ENCODE results near the gene ZNF750.

Gene ZNF750

DNA sequence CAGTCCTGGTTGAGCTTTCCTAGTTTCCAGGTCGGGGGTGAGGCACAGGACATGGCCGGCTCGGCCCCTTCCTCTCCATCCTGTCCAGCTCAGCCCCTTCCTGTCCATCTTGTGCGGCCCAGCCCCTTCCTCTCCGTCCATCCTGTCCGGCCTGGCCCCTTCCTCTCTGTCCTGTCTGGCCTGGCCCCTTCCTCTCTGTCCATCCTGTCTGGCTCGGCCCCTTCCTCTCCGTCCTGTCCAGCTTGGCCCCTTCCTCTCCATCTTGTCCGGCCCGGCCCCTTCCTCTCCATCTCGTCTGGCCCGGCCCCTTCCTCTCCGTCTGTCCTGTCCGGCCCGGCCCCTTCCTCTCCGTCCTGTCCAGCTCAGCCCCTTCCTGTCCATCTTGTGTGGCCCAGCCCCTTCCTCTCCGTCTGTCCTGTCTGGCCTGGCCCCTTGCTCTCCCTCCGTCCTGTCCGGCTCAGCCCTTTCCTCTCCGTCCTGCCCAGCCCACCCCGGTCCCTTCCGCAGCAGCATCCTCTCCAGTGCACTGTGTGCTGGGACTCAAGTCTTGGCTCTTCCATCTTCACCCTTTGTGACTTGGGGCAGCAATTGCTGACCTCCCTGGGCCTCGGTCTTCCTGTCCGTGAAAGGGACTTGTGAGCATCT lies 5.5 kb upstream of the ZNF750 start:
- no peak for ATAC-seq
- TF ChIP-seq ESRRG (CRISPR knock-in tag; IDR thresholded peaks at IDR 0.05) = no peak
- TF ChIP-seq CSDC2 (CRISPR knock-in tag; IDR thresholded peaks at IDR 0.05) = no peak
- no peak for TF ChIP-seq PPARA (CRISPR knock-in tag; IDR thresholded peaks at IDR 0.05; ENCODE audit: borderline replicate concordance)
- TF ChIP-seq, protein P1, sequence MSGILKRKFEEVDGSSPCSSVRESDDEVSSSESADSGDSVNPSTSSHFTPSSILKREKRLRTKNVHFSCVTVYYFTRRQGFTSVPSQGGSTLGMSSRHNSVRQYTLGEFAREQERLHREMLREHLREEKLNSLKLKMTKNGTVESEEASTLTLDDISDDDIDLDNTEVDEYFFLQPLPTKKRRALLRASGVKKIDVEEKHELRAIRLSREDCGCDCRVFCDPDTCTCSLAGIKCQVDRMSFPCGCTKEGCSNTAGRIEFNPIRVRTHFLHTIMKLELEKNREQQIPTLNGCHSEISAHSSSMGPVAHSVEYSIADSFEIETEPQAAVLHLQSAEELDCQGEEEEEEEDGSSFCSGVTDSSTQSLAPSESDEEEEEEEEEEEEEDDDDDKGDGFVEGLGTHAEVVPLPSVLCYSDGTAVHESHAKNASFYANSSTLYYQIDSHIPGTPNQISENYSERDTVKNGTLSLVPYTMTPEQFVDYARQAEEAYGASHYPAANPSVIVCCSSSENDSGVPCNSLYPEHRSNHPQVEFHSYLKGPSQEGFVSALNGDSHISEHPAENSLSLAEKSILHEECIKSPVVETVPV (CRISPR knock-in tag; IDR thresholded peaks at IDR 0.05) = no peak

DNA sequence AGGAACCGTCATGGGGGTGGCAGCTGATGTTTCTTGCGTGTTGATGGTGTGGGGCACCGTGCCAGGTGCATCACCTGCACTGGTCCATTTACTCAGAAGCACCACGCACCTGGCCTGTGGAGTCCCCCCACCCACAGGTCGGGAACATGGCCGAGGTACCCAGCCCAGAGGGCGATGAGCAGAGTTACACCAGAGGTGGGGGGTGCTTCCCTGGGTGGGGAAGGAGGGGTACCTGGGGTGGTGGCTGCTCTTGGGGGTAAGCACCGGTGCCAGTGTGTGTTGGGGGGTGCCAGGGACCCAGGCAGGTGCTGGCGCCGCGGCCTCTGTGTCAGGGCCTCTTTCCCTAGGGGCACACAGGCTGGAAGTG lies 5.0 kb upstream of the ZNF750 start:
- ATAC-seq = no peak
- TF ChIP-seq, protein P2, sequence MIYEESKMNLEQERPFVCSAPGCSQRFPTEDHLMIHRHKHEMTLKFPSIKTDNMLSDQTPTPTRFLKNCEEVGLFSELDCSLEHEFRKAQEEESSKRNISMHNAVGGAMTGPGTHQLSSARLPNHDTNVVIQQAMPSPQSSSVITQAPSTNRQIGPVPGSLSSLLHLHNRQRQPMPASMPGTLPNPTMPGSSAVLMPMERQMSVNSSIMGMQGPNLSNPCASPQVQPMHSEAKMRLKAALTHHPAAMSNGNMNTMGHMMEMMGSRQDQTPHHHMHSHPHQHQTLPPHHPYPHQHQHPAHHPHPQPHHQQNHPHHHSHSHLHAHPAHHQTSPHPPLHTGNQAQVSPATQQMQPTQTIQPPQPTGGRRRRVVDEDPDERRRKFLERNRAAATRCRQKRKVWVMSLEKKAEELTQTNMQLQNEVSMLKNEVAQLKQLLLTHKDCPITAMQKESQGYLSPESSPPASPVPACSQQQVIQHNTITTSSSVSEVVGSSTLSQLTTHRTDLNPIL (CRISPR knock-in tag; IDR thresholded peaks at IDR 0.05; ENCODE audit: low read depth) = no peak
- TF ChIP-seq ARNTL (CRISPR knock-in tag; IDR thresholded peaks at IDR 0.05; ENCODE audit: borderline replicate concordance, low read depth) (no peak), TSHZ2 (CRISPR knock-in tag; IDR thresholded peaks at IDR 0.05) (no peak), ZNF70 (CRISPR knock-in tag; IDR thresholded peaks at IDR 0.05) (no peak), ZFP30 (CRISPR knock-in tag; IDR thresholded peaks at IDR 0.05) (no peak), POU6F1 (CRISPR knock-in tag; IDR thresholded peaks at IDR 0.05; ENCODE audit: borderline replicate concordance, low read depth) (no peak), TCF4 (CRISPR knock-in tag; IDR thresholded peaks at IDR 0.05; ENCODE audit: borderline replicate concordance) (no peak), PPARA (CRISPR knock-in tag; IDR thresholded peaks at IDR 0.05; ENCODE audit: borderline replicate concordance) (no peak), ESRRG (CRISPR knock-in tag; IDR thresholded peaks at IDR 0.05) (no peak), GLIS3 (CRISPR knock-in tag; IDR thresholded peaks at IDR 0.05) (no peak), TOX (CRISPR knock-in tag; IDR thresholded peaks at IDR 0.05; ENCODE audit: borderline replicate concordance) (no peak)
- TF ChIP-seq, protein P3, sequence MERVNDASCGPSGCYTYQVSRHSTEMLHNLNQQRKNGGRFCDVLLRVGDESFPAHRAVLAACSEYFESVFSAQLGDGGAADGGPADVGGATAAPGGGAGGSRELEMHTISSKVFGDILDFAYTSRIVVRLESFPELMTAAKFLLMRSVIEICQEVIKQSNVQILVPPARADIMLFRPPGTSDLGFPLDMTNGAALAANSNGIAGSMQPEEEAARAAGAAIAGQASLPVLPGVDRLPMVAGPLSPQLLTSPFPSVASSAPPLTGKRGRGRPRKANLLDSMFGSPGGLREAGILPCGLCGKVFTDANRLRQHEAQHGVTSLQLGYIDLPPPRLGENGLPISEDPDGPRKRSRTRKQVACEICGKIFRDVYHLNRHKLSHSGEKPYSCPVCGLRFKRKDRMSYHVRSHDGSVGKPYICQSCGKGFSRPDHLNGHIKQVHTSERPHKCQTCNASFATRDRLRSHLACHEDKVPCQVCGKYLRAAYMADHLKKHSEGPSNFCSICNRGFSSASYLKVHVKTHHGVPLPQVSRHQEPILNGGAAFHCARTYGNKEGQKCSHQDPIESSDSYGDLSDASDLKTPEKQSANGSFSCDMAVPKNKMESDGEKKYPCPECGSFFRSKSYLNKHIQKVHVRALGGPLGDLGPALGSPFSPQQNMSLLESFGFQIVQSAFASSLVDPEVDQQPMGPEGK (CRISPR knock-in tag; IDR thresholded peaks at IDR 0.05; ENCODE audit: borderline replicate concordance) = no peak

- no peak for ATAC-seq
- TF ChIP-seq BACH2 (CRISPR knock-in tag; IDR thresholded peaks at IDR 0.05; ENCODE audit: borderline replicate concordance) (no peak), TCF4 (CRISPR knock-in tag; IDR thresholded peaks at IDR 0.05; ENCODE audit: borderline replicate concordance) (no peak), TSHZ2 (CRISPR knock-in tag; IDR thresholded peaks at IDR 0.05) (no peak), SNAI2 (CRISPR knock-in tag; IDR thresholded peaks at IDR 0.05) (no peak), ESRRG (CRISPR knock-in tag; IDR thresholded peaks at IDR 0.05) (no peak), ZC3H10 (CRISPR knock-in tag; IDR thresholded peaks at IDR 0.05) (no peak), GLIS3 (CRISPR knock-in tag; IDR thresholded peaks at IDR 0.05) (no peak), ZNF70 (CRISPR knock-in tag; IDR thresholded peaks at IDR 0.05) (no peak), PPARA (CRISPR knock-in tag; IDR thresholded peaks at IDR 0.05; ENCODE audit: borderline replicate concordance) (no peak), RARB (CRISPR knock-in tag; IDR thresholded peaks at IDR 0.05) (no peak)
- TF ChIP-seq, protein P2 (CRISPR knock-in tag; IDR thresholded peaks at IDR 0.05; ENCODE audit: low read depth) = no peak
- TF ChIP-seq, protein P3 (CRISPR knock-in tag; IDR thresholded peaks at IDR 0.05; ENCODE audit: borderline replicate concordance) = no peak
Observed at GRCh38 chr17:82843904-82844680, 4.3 kb upstream of the ZNF750 start.
